Stimulated activated CD4-positive, alpha-beta T cell treated with anti-CD3 and anti-CD28 coated beads, TNF-alpha, amount 100 ng/mL, for 4 hours (primary cell): ENCODE measurements around the gene MAGOHB.
"Not testable (repeated sequence)": the region's sequence is repeated elsewhere in the genome, so short reads cannot be mapped to it uniquely, and the experiment has no call there.

Experiments used
- DNase-seq, 3 experiments: peaks; one replicate each; pipeline ENCODE4 v3.0.0-alpha.2; 2020; ENCODE audit warnings: low read depth in 3 of 3

MAGOHB gene

DNA sequence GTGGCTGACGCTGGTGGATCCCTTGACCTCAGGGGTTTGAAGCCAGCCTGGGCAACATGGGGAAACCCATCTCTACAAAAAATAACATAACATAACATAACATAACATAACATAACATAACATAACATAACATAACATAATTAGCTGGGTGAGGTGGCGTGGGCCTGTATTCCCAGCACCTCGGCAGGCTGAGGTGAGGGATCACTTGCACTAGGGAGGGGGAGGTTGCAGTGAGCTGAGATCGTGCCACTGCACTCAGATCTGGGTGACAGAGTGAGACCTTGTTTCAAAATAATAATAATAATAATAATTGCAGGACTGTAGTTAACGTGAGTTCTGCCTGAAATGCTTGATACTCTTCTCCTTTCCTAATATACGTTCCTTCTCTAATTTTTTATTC lies 1.3 kb downstream of the MAGOHB start:
- no peak for DNase-seq

DNA sequence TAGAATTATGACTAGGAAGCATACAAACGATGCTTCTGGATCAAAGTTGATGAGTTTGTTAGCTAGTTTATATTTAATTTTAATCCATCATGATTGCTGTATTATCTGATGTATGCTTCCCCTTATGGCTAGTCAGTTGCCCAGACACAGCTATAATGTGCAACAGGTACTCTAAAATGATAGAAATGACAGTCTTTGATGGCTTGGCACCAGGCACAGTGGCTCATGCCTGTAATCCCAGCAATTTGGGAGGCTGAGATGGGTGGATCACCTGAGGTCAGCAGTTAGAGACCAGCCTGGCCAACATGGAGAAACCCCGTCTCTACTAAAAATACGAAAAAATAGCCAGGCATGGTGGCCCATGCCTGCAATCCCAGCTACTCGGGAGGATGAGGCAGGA lies 2.2 kb downstream of the MAGOHB start:
- DNase-seq, result not testable (repeated sequence)

DNA sequence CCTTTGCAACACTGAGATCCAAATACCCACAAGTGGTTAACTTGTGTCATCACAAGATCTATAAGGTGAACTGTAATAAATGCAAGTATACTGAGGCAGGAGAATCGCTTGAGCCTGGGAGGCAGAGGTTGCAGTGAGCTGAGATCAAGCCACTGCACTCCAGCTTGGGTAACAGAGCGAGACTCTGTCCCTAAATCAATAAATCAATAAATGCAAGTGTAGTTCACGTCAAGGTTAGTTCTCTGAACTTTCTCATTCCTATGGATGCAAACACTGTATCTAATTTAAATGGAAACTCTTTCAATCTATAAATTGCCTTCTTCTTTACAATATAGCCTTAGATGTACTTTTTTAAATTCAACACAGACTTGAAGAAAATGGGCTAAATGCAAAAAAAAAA lies 3.2 kb downstream of the MAGOHB start:
- no peak for DNase-seq

DNA sequence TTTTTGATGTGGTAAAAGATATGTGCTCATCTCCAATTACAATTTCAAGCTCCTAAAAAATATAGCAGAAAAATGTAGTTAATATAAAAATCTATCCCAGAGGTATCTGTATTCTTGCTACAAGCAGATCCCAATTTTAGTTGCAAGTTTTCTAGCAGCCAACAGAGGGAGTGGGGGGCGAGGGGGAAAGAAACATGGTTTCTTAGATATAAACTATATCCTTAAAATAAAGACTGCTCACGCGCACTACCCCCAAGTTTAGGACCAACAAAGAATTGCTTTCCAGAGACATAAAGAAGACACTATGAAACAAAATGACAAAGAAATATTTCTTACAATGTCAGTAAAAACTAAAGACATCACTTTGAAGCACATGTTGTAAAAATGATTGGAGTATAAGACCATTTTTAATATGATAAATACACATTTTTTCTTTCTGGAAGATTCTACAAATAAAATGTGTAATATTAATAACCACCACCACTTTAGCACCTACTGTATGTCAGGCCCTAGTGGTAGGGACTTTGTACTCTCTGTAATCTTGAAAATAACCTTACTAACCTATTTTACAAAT lies 5.4 kb downstream of the MAGOHB start:
- DNase-seq, result no peak

DNA sequence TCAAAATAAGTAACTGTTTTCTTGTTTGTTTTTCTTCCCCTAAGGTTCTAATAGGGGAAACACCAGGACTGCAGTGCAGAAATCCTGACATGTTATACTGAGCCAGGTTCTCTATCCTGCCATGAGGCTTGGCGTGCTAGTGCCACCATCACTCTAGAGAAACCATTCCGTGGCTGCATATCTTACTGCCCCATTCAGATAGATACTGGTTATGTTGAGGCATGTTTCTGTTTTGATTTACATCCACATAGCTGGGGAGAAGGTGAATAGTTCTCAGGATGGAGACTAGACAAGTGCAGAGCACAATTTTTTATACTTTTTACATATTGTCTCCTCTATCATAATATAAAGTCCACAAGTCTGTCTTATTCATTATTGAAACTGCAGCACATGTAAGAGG lies 11.5 kb downstream of the MAGOHB start:
- DNase-seq, result no peak

DNA sequence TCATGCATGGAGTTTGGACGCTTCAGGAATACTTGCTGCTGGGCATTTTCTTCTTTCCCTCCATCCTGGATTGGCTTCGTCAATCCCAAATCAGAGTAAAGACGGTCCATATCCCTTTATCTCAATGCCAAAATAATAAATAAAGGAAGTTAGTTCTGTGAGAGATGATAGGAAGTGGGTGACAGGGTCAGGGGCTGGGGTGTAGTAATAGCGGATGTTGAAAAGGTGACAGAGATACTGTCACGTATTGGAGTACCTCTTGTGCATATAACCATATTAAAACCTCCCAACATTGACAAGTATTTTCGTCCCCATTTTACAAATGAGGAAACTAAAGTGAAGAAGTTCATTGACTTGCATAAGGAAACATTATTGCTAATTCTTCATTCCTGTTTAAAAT lies 12.4 kb downstream of the MAGOHB start:
- no peak for DNase-seq

DNA sequence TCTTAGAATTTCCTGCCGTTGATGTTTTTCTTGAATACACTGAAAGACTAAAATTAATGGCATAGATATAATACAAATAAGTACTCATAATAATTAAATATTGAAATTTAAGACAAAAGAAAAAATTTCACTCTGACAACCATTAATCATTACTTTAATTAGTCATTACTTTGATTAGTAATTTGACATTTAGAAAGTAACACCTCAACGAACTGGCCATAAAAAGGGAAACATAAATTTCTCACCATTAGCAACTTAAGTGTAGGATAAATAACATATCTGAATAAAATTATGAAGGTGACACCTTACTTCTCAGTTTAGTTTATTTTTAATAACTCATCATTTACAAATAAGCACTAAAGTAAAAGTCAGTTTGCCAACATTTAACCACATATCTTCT lies 17.5 kb downstream of the MAGOHB start:
- no peak for DNase-seq

DNA sequence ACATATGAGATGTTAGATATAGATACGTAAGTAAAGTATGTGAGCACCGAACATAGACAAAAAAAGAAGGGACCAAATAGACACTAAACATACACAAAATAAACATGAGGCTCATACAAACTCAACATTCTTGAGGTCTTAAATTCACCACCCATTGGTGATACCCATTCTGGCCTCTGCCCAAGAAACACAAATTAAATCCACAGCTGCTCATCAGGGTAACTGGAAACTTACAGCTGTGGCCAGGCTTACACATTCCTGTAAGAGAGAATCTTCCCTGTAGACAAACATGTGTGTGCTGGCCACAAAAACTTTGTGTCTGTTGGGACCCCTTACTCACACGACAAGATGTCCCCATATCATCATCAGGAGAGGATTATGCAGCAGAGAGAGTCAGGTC lies 22.4 kb downstream of the MAGOHB start:
- no peak for DNase-seq

DNA sequence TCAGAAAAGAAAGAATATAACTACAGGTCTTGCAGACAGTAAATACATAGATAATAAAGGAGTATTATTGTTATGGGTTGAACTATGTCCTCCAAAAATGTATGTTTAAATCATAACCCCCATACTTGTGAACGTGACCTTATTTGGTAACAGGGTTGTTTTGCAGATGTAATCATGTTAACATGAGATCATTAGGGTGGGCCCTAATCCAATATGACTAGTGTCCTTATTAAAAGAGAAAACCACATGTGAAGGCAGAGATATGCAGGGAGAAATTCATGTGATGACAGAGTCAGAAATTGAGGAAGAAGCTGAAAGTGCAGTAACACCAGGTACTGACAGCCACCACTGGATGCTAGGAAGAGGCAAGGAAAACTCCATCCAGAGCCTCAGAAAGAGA lies 29.0 kb downstream of the MAGOHB start:
- no peak for DNase-seq

DNA sequence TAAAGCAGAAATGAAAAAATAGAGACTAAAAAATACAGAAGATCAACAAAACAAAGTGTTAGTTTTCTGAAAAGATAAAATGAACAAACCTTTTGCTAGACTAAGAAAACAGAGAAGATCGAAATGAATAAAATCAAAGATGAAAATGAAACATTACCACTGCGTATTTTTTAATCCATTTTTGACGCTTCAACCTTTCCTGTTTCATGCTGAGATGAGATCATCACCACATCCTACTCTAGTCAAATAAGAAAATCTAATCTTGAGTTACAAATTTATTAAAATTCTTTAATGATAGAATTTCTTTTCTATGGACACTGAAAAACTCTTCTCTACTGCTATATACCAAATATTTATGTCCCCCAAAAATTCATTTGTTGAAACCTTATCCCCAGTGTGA lies 30.7 kb downstream of the MAGOHB start:
- DNase-seq, result no peak

DNA sequence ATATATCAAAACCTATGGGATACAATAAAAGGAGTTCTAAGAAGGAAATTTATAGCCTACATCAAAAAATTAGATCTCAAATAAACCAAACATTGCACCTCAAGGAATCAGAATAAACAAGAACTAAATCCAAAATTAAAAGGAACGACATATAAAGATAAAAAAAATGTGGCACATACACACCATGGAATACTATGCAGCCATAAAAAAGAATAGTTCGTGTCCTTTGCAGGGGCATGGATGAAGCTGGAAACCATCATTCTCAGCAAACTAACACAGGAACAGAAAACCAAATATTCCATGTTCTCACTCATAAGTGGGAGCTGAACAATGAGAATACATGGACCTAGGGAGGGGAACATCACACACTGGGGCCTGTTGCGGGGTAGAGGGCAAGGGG lies 31.3 kb downstream of the MAGOHB start:
- not testable (repeated sequence) for DNase-seq

DNA sequence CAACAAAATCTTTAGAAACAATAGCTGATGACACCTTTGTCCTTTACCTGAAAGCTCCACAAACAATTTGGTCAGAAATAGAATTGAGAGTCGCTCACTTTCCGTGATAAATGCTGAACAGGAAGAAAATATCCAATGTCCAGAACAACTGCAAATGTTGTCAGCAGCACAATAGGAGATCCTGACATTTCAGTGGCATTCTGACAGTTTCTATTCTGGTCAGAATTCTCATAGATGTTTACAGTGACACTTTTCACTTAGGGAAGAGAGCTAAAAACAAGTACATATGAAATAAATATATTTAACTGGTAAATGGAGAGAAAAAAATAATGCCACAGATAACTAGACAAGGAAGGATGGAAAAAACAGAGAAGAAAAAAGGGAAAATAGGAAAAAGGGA lies 39.1 kb downstream of the MAGOHB start:
- no peak for DNase-seq

DNA sequence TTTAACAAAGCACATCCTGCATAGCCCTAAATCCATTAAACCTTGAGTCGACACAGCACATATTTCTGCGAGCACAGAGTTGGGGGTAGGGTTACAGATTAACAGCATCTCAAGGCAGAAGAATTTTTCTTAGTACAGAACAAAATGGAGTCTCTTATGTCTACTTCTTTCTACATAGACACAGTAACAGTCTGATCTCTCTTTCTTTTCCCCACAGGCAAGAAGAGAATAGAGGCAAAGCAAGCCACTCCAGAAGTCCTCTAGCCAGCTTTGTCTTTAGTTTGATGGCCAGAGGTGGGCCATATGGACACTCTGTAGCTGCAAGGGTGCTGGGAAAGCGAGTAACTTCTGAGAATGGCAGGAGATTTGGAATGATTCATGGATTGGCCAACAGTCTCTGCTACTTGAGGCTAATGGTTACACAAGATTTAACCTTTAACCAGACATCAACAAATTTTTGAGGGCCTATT lies 41.4 kb downstream of the MAGOHB start:
- not testable (repeated sequence) for DNase-seq

DNA sequence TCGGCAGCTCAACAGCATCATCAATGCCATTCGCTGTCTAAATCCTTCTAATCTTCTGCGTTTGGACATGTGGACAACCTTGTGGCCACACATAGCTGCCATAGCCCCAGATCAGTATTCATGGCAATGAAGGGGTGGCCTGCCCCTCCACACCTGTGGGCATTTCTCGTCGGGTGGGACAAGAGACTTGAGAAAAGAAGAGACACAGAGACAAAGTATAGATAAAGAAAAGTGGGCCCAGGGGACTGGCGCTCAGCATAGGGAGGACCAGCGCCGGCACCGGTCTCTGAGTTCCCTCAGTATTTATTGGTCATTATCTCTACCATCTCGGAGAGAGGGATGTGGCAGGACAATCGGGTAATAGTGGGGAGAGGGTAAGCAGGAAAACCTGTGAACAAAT lies 42.3 kb downstream of the MAGOHB start:
- no peak for DNase-seq

DNA sequence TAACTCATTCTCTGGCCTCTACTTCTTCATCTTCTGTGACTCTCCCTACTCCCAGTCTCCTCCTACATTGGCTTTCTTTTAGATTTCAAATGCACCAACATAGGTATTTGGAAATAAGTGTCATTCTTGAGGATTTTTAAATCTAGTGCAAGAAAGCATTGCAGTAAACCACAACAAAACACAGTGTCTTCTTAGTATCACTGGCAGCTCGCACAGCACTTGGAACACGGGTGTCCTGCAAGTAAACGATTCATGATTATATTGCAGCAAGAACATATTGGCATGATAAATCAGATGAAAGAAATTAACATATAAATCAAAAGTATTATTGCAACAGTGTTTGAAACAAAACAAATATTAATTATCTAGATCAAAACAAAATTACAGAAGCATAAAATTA lies 45.6 kb downstream of the MAGOHB start:
- no peak for DNase-seq

DNA sequence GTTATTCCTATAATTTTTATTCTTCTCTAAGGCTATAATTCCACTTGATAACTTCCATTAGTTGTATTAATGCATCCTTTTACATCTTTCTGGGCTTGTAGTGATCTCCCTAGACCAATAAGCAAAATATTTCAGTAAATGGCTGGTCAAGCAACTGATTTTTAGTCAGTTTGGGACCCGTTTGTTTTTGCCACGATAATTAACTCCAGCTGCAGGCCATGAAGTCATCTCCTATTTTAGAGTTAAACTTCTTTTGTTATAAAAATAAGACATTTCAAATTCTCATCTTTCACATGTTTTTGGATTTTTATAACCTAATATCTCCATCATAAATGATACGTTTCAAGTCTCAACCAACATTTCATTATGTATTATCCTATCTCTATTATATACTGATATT lies 49.4 kb downstream of the MAGOHB start:
- no peak for DNase-seq

DNA sequence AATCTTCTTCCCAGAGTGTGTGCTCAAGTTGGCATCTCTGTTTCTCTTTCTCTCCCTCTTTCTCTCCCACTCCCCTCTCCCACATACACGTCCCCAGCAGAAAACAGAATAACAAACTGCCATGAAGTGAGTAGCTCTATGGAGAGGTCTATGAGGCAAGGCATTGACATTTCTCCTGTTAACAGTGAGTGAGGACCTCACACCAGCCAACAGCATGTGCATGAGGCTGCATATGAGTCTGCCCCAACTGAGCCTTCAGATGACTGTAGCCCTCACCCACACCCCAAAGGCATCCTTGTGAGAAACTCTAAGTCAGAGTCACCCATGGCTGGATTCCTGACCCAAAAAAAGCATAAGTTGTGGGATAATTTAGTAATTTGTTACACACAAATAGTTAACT lies 50.4 kb downstream of the MAGOHB start:
- DNase-seq, result no peak

DNA sequence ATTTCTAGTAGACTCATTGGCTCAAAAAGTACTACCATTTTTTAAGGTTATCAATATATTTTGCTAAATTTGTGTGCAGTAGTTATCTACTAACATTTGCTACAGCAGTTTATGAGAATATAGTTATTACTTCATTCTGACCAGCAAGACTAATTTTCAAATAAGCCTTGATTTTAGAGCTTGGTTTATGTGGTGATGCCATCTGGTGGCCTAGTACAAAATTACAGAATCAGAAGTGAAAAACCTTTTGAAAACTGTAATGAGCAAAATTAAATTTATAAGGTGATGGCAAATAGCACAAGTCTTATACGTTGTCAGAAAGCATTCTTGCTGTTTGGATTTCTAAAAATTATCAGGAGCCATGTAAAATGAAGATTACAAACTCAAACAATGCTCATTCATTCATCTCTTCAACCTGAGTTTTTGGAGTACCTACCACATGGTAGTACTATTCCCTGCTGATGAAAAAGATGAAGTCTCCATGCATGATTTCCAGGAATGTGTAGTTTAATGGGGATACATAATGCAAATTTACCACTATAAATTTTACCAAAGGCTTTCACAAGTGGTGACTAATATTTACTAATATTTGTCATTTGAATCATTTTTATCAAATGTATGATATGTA lies 51.0 kb downstream of the MAGOHB start:
- DNase-seq, result no peak

DNA sequence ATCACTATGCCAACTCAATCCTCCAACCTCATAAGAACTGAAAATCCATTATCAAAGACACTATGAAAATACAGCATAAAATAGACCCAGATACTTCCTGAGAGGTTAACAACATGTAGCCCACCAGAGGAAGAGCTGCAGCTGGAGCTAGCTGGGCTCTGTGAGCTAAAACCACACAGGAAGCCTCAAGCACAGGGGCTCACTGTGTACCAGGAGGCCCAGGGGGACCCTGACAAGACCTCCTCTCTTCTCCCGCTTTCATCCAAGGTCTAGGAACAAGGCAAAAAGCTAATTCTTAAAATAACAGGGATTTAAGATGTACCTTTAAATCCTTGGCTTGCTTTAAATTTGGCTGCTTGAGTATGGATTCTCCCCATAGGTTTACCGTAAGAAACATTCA lies 54.2 kb downstream of the MAGOHB start:
- DNase-seq, result no peak

DNA sequence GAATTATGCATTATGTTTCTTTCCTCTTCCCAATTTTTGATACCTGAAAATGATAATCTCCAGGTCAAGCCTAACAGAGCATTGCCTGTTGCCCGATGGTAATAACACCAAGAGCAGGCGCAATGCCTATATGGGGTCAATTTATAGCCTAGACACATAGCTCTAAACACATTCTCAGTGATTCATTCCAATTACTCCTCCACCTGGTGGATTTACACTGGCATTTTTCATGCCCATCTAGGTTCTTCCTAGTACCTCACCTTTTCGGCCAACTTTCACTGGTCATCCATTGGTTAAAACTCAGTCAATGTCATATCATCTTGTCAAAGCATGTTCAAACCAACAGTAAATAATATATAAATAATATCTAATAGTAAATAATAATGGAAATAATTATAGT lies 54.6 kb downstream of the MAGOHB start:
- DNase-seq, result no peak

DNA sequence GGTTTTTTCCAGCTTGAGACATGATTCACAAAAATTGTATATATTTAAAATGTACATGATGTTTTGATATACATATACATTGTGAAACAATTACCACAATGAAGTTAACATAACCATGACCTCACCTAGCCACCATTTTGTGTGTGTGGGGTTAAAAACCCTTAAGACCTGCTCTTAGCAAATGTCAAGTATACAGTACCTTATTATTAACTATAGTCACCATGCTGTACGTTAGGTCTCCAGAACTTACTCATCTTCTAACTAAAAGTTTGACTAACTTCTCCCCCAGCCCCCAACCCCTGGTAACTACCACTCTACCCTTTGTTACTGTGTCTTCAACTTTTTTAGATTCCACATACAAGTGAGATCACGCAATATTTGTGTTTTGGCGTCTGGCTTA lies 55.1 kb downstream of the MAGOHB start:
- no peak for DNase-seq

DNA sequence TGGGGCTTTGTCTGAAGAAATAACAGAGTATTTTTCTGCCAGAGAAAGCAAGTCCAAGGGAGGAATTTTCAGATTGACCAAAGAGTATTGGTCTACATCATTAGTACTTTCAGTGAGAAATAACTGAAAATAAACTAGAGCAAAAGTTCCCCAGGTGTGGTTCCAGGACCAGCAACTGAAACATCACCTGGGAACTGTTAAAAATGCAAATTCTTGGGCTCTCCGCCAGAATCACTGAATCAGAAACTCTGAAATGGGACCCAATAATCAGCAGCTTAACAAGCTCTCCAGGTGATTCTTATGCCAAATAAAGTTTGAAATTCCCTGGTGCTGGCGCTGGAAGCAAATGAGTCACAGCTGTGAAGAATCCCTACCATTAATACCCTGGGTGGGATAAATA lies 55.6 kb downstream of the MAGOHB start:
- no peak for DNase-seq

DNA sequence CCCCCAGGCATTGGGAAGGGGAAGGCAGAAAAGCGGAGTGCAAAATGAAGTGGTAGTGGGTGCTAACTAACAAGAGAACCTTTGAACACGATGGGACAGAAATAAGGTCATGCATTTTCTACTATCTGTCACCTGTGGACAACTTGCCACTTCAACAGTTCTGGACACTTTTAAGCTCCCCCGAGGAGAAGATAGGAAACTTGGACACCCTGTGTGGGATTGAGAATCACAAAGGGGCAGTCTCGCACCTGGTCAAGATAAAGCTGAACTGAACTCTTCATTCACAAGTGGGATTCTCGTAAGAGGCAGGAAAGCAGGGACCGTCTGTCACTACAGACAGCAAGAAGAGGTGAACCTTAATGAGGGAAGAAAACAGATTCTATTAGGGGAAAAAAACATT lies 56.1 kb downstream of the MAGOHB start:
- DNase-seq, result no peak
